ENCODE results near the gene TCF7L1.
A peak's percentile ranks its signal among the peaks of the same experiment; 100 is the strongest.
"Not testable (repeated sequence)": the region's sequence is repeated elsewhere in the genome, so short reads cannot be mapped to it uniquely, and the experiment has no call there.

Gene TCF7L1

DNA sequence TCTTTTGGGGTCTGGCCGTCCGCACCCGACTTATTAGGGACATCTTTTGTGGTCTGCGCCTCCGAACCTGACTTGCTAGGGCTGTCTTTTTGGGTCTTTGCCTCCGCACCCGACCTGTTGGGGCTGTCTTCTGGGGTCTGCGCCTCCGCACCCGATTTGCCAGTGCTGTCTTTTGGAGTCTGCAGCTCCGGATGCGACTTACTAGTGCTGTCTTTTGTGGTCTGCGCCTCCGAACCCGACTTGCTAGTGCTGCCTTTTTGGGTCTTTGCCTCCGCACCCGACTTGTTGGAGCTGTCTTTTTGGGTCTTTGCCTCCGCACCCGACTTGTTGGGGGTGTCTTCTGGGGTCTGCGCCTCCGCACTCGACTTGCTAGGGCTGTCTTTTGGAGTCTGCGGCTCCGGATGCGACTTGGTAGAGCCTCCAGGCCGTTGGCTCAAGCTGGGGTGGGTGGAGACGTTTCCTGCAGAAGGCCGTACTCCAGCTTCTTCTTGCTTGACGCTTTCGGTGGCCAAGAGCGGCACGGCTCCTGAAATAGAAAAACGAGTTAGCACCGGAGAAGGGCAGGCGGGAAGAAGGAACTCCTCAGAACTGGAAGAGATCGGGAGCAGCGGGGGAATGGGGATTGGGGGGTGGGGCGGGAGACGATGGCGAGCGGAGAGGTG lies 194.1 kb downstream of the TCF7L1 start:
- Histone ChIP-seq H3K9me3 (ENCODE audit: control insufficient read depth, insufficient read depth, low read length) (no peaks in the 10 kb centered on the region), H3K9ac (ENCODE audit: low read depth, low read length) (peak overlapping the region; percentile 98), H3K4me3 (ENCODE audit: low read depth, low read length) (peak overlapping the region; percentile 86), H3K4me1 (ENCODE audit: control insufficient read depth, insufficient read depth, low read length) (peaks cover 22% of the 10 kb centered on the region), H3K27ac (ENCODE audit: low read depth, low read length) (peak overlapping the region; percentile 51), H3K27me3 (ENCODE audit: control insufficient read depth, insufficient read depth, low read length) (no peaks in the 10 kb centered on the region), H3K36me3 (ENCODE audit: control insufficient read depth, insufficient read depth, low read length) (peaks cover 40% of the 10 kb centered on the region)

GRCh38 chr2:85327822-85328617 lies 194.8 kb downstream of the TCF7L1 start, which contains the start of gene TGOLN2:
Gene TGOLN2 (minus strand): TSS chr2:85327989. CDS start chr2:85327962, 27 bp downstream.
- Histone ChIP-seq H3K4me3 (ENCODE audit: low read depth, low read length) (peak within 1 kb of the TSS; percentile 86), H3K27ac (ENCODE audit: low read depth, low read length) (peak within 1 kb of the TSS; percentile 95), H3K9ac (ENCODE audit: low read depth, low read length) (peak within 1 kb of the TSS; percentile 98), H3K27me3 (ENCODE audit: control insufficient read depth, insufficient read depth, low read length) (no peaks in the 10 kb centered on the region), H3K9me3 (ENCODE audit: control insufficient read depth, insufficient read depth, low read length) (no peaks in the 10 kb centered on the region), H3K4me1 (ENCODE audit: control insufficient read depth, insufficient read depth, low read length) (peaks cover 22% of the 10 kb centered on the region), H3K36me3 (ENCODE audit: control insufficient read depth, insufficient read depth, low read length) (peaks cover 33% of the 10 kb centered on the region)

DNA sequence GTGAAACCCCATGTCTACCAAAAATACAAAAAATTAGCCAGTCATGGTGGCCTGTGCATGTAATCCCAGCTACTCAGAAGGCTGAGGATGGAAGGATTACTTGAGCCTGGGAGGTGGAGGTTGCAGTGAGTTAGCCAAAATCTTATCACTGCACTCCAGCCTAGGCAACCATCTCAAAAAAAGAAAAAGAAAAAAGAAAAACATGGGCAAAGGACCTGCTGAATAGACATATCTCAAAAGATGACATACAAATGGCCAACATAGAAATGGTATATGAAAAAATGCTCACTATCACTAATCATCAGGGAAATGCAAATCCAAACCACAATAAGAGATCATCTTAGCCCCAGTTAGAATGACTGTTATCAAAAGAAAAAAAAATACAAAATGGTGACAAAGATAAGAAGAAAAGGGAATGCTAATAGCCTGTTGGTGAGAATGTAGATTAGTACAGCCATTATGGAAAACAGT lies 196.0 kb downstream of the TCF7L1 start:
- no peaks in the 10 kb centered on the region for H3K9me3 ChIP-seq (ENCODE audit: control insufficient read depth, insufficient read depth, low read length)
- no peak overlapping the region for H3K9ac ChIP-seq (ENCODE audit: low read depth, low read length)
- no peaks in the 10 kb centered on the region for H3K27me3 ChIP-seq (ENCODE audit: control insufficient read depth, insufficient read depth, low read length)
- no peak overlapping the region for H3K4me3 ChIP-seq (ENCODE audit: low read depth, low read length)
- peaks cover 22% of the 10 kb centered on the region for H3K4me1 ChIP-seq (ENCODE audit: control insufficient read depth, insufficient read depth, low read length)
- peaks cover 22% of the 10 kb centered on the region for H3K36me3 ChIP-seq (ENCODE audit: control insufficient read depth, insufficient read depth, low read length)
- no peak overlapping the region for H3K27ac ChIP-seq (ENCODE audit: low read depth, low read length)

DNA sequence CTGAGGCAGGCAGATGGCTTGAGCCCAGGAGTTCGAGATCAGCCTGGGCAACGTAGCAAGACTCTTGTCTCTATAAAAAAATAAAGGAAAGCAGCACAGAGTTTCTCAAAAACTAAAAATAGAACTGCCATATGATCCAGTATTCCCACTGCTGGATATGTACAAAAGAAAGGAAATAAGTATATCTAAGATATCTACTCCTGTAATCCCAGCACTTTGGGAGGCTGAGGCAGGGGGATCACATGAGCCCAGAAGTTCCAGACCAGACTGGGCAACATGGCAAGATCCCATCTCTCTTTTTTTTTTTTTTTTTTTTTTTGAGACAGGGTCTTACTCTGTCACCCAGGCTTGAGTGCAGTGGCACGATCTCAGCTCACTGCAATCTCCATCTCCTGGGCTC lies 196.5 kb downstream of the TCF7L1 start:
- not testable (repeated sequence) for H3K27me3 ChIP-seq (ENCODE audit: control insufficient read depth, insufficient read depth, low read length); H3K4me3 ChIP-seq (ENCODE audit: low read depth, low read length); H3K9ac ChIP-seq (ENCODE audit: low read depth, low read length); H3K9me3 ChIP-seq (ENCODE audit: control insufficient read depth, insufficient read depth, low read length); H3K27ac ChIP-seq (ENCODE audit: low read depth, low read length)
- Histone ChIP-seq H3K36me3 (ENCODE audit: control insufficient read depth, insufficient read depth, low read length) (peaks cover 17% of the 10 kb centered on the region), H3K4me1 (ENCODE audit: control insufficient read depth, insufficient read depth, low read length) (peaks cover 22% of the 10 kb centered on the region)

GRCh38 chr2:85330839-85331636 lies 197.8 kb downstream of the TCF7L1 start:
- H3K9me3 ChIP-seq (ENCODE audit: control insufficient read depth, insufficient read depth, low read length): no peaks in the 10 kb centered on the region
- H3K9ac ChIP-seq (ENCODE audit: low read depth, low read length): no peak overlapping the region
- H3K4me3 ChIP-seq (ENCODE audit: low read depth, low read length): no peak overlapping the region
- H3K4me1 ChIP-seq (ENCODE audit: control insufficient read depth, insufficient read depth, low read length): peaks cover 17% of the 10 kb centered on the region
- peaks cover 4% of the 10 kb centered on the region for H3K36me3 ChIP-seq (ENCODE audit: control insufficient read depth, insufficient read depth, low read length)
- H3K27me3 ChIP-seq (ENCODE audit: control insufficient read depth, insufficient read depth, low read length): no peaks in the 10 kb centered on the region
- no peak overlapping the region for H3K27ac ChIP-seq (ENCODE audit: low read depth, low read length)

- not testable (repeated sequence) for H3K9me3 ChIP-seq (ENCODE audit: control insufficient read depth, insufficient read depth, low read length); H3K36me3 ChIP-seq (ENCODE audit: control insufficient read depth, insufficient read depth, low read length); H3K27me3 ChIP-seq (ENCODE audit: control insufficient read depth, insufficient read depth, low read length); H3K9ac ChIP-seq (ENCODE audit: low read depth, low read length); H3K27ac ChIP-seq (ENCODE audit: low read depth, low read length); H3K4me1 ChIP-seq (ENCODE audit: control insufficient read depth, insufficient read depth, low read length); H3K4me3 ChIP-seq (ENCODE audit: low read depth, low read length)
Observed at GRCh38 chr2:85333877-85334276, 200.7 kb downstream of the TCF7L1 start.

DNA sequence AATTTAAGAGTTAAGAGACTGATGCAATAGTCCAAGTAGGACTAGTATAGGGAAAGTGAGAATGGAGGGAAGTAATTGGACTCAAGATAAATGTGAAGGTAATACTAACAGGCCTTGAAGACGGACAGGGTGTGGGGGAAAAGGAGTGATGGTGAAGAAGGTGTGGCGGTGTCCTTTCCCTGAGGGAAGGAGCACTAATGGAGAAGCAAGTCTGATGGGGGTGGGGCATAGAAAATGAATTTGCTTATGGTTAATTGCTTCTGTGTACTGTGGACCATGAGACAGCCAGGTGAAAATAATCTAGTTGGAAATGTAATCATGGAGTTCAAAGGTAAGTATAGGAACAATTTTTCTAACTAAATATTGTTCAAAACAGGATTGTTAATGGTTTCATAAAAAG lies 201.7 kb downstream of the TCF7L1 start:
- H3K9ac ChIP-seq (ENCODE audit: low read depth, low read length): no peak overlapping the region

DNA sequence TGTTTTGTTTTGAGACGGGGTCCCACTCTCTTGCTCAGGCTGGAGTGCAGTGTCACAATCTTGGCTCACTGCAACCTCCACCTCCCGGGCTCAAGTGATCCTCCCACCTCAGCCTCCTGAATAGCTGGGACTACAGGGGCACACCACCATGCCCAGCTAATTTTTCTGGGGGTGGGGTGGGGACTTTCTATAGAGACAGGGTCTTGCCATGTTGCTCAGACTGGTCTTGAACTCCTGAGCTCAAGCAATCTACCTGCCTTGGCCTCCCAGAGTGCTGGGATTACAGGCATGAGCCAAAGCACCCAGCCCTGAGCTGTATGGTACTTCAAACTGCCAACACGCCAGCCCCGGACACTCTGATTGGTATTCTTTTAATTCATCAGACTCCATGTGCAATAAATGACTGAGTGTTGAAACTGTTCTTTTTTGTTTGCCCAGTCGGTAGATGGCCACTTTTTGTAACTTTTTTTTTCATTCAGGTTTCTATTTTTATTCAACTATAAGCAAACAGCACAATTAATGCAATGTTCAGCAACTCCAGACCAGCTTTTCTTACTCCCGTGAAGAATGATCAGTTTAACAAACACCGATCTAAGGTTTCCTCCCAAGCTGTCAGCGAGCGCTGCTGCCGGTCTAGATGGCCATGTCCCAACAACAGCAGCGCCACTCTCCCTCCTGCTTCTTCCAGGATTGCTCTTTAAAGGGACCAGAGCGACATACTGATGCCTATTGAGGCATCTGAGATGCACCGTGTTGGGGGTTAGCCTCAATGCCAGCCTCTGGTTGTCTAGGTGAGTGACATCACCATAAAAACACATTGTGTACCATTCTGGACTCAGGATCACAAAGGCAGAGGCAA lies 207.1 kb downstream of the TCF7L1 start:
- Histone ChIP-seq H3K27ac (ENCODE audit: low read depth, low read length) (no peak overlapping the region), H3K9me3 (ENCODE audit: control insufficient read depth, insufficient read depth, low read length) (no peaks in the 10 kb centered on the region), H3K36me3 (ENCODE audit: control insufficient read depth, insufficient read depth, low read length) (peaks cover 7% of the 10 kb centered on the region; the same call in 1 of the 2 replicates), H3K27me3 (ENCODE audit: control insufficient read depth, insufficient read depth, low read length) (no peaks in the 10 kb centered on the region), H3K9ac (ENCODE audit: low read depth, low read length) (no peak overlapping the region), H3K4me1 (ENCODE audit: control insufficient read depth, insufficient read depth, low read length) (peaks cover 12% of the 10 kb centered on the region; the same call in 1 of the 2 replicates), H3K4me3 (ENCODE audit: low read depth, low read length) (no peak overlapping the region)

More for the DNA sequence above, 201.7 kb downstream of the TCF7L1 start:
- H3K36me3 ChIP-seq (ENCODE audit: control insufficient read depth, insufficient read depth, low read length): no peaks in the 10 kb centered on the region
- no peaks in the 10 kb centered on the region for H3K27me3 ChIP-seq (ENCODE audit: control insufficient read depth, insufficient read depth, low read length)
- no peaks in the 10 kb centered on the region for H3K9me3 ChIP-seq (ENCODE audit: control insufficient read depth, insufficient read depth, low read length)
- no peak overlapping the region for H3K27ac ChIP-seq (ENCODE audit: low read depth, low read length)
- no peak overlapping the region for H3K4me3 ChIP-seq (ENCODE audit: low read depth, low read length)
- H3K4me1 ChIP-seq (ENCODE audit: control insufficient read depth, insufficient read depth, low read length): peaks cover 8% of the 10 kb centered on the region; the same call in 1 of the 2 replicates

- H3K4me3 ChIP-seq (ENCODE audit: low read depth, low read length): no peak overlapping the region
- H3K4me1 ChIP-seq (ENCODE audit: control insufficient read depth, insufficient read depth, low read length): peaks cover 12% of the 10 kb centered on the region; the same call in 1 of the 2 replicates
- no peak overlapping the region for H3K27ac ChIP-seq (ENCODE audit: low read depth, low read length)
- peaks cover 19% of the 10 kb centered on the region; the same call in 1 of the 2 replicates for H3K36me3 ChIP-seq (ENCODE audit: control insufficient read depth, insufficient read depth, low read length)
- H3K9me3 ChIP-seq (ENCODE audit: control insufficient read depth, insufficient read depth, low read length): no peaks in the 10 kb centered on the region
- H3K9ac ChIP-seq (ENCODE audit: low read depth, low read length): no peak overlapping the region
- no peaks in the 10 kb centered on the region for H3K27me3 ChIP-seq (ENCODE audit: control insufficient read depth, insufficient read depth, low read length)
Observed at GRCh38 chr2:85341269-85342029, 208.3 kb downstream of the TCF7L1 start.

Measured in HUES48 (cell line).